Mucosa of rectum (tissue), 2 donors: ENCODE measurements around the gene ERCC3.
"Not testable (repeated sequence)": the region's sequence is repeated elsewhere in the genome, so short reads cannot be mapped to it uniquely, and the experiment has no call there.

Experiments
- H3K27ac ChIP-seq, 2 donors: one replicate each; pipeline ENCODE4 v1.7.0; 2013; ENCODE audit warnings: inconsistent platforms in 2 of 2, low read depth in 2 of 2, low read length in 2 of 2
- H3K27me3 ChIP-seq, 2 donors: one replicate each; pipeline ENCODE4 v1.7.0; 2013; ENCODE audit warnings: low read length in 2 of 2; ENCODE audit not compliant: control insufficient read depth in 2 of 2, insufficient read depth in 2 of 2
- H3K36me3 ChIP-seq, 2 donors: one replicate each; pipeline ENCODE4 v1.7.0; 2013; ENCODE audit warnings: low read length in 2 of 2; ENCODE audit not compliant: control insufficient read depth in 2 of 2, insufficient read depth in 2 of 2
- H3K4me1 ChIP-seq, 2 donors: one replicate each; pipeline ENCODE4 v1.7.0; 2013; ENCODE audit warnings: low read length in 2 of 2, mild to moderate bottlenecking in 1 of 2; ENCODE audit not compliant: control insufficient read depth in 2 of 2, insufficient read depth in 2 of 2
- H3K4me3 ChIP-seq, 2 donors: one replicate each; pipeline ENCODE4 v1.7.0; 2013; ENCODE audit warnings: low read length in 2 of 2
- H3K9ac ChIP-seq, 2 donors: one replicate each; pipeline ENCODE4 v1.7.0; 2013; ENCODE audit warnings: low read length in 2 of 2, low read depth in 1 of 2, mild to moderate bottlenecking in 1 of 2
- H3K9me3 ChIP-seq, 2 donors: one replicate each; pipeline ENCODE4 v1.7.0; 2013; ENCODE audit warnings: low read length in 2 of 2; ENCODE audit not compliant: control insufficient read depth in 2 of 2
- donor health status: healthy.
- donor health status: Normal muscosa, but diverticular disease.

Gene ERCC3

GRCh38 chr2:127229555-127229954 is 64.4 kb downstream of the ERCC3 start:
- Histone ChIP-seq H3K4me1 (peaks cover 11 to 21% of the 10 kb centered on the region in 2 donors), H3K4me3 (no peak overlapping the region), H3K9ac (no peak overlapping the region), H3K9me3 (no peaks in the 10 kb centered on the region), H3K27ac (no peak overlapping the region), H3K27me3 (peaks cover 8 to 13% of the 10 kb centered on the region in 2 donors), H3K36me3 (no peaks in the 10 kb centered on the region)

- Histone ChIP-seq H3K27me3 (peaks cover 10 to 16% of the 10 kb centered on the region in 2 donors), H3K9me3 (no peaks in the 10 kb centered on the region), H3K4me3 (no peak overlapping the region), H3K27ac (no peak overlapping the region), H3K36me3 (no peaks in the 10 kb centered on the region), H3K4me1 (peaks cover 11 to 21% of the 10 kb centered on the region in 2 donors), H3K9ac (no peak overlapping the region)
Measured at GRCh38 chr2:127228102-127228501, 65.8 kb downstream of the ERCC3 start.

GRCh38 chr2:127227264-127227660 is 66.7 kb downstream of the ERCC3 start:
- H3K4me3 ChIP-seq, H3K9ac ChIP-seq, H3K27ac ChIP-seq, H3K36me3 ChIP-seq, H3K9me3 ChIP-seq: not testable (repeated sequence)
- Histone ChIP-seq H3K27me3 (peaks cover 10 to 17% of the 10 kb centered on the region in 2 donors), H3K4me1 (peaks cover 11 to 21% of the 10 kb centered on the region in 2 donors)

GRCh38 chr2:127226520-127227263 is 67.3 kb downstream of the ERCC3 start:
- H3K27ac ChIP-seq, result no peak overlapping the region
- no peak overlapping the region for H3K9ac ChIP-seq
- H3K9me3 ChIP-seq, result no peaks in the 10 kb centered on the region
- no peaks in the 10 kb centered on the region for H3K36me3 ChIP-seq
- peaks cover 10 to 17% of the 10 kb centered on the region in 2 donors for H3K27me3 ChIP-seq
- peaks cover 11 to 21% of the 10 kb centered on the region in 2 donors for H3K4me1 ChIP-seq
- H3K4me3 ChIP-seq, result peak overlapping the region; percentile 8 to 46

- Histone ChIP-seq H3K27me3 (peaks cover 10 to 19% of the 10 kb centered on the region in 2 donors), H3K4me1 (peaks cover 11 to 18% of the 10 kb centered on the region in 2 donors), H3K9ac (no peak overlapping the region), H3K27ac (no peak overlapping the region), H3K9me3 (no peaks in the 10 kb centered on the region), H3K4me3 (peak overlapping the region; percentile 8 to 46), H3K36me3 (no peaks in the 10 kb centered on the region)
Measured at GRCh38 chr2:127226132-127226519, 67.8 kb downstream of the ERCC3 start.

GRCh38 chr2:127225186-127225960 is 68.6 kb downstream of the ERCC3 start:
- H3K36me3 ChIP-seq, result no peaks in the 10 kb centered on the region
- peaks cover 11 to 13% of the 10 kb centered on the region in 2 donors for H3K4me1 ChIP-seq
- no peak overlapping the region for H3K4me3 ChIP-seq
- no peaks in the 10 kb centered on the region for H3K9me3 ChIP-seq
- H3K27ac ChIP-seq, result no peak overlapping the region
- no peak overlapping the region for H3K9ac ChIP-seq
- peaks cover 17 to 26% of the 10 kb centered on the region in 2 donors for H3K27me3 ChIP-seq

GRCh38 chr2:127224135-127224534 is 69.8 kb downstream of the ERCC3 start:
- not testable (repeated sequence) for H3K4me3 ChIP-seq, H3K9ac ChIP-seq, H3K36me3 ChIP-seq, H3K27ac ChIP-seq, H3K9me3 ChIP-seq
- Histone ChIP-seq H3K4me1 (peaks cover 11 to 17% of the 10 kb centered on the region in 2 donors), H3K27me3 (peaks cover 21 to 32% of the 10 kb centered on the region in 2 donors)

GRCh38 chr2:127220768-127221527 is 73.0 kb downstream of the ERCC3 start:
- Histone ChIP-seq H3K9me3 (peaks cover 0 to 2% of the 10 kb centered on the region in 2 donors), H3K4me3 (no peak overlapping the region), H3K4me1 (peaks cover 7 to 11% of the 10 kb centered on the region in 2 donors), H3K9ac (no peak overlapping the region), H3K27me3 (peaks cover 36 to 54% of the 10 kb centered on the region in 2 donors), H3K27ac (no peak overlapping the region), H3K36me3 (no peaks in the 10 kb centered on the region)

- H3K9ac ChIP-seq, result no peak within 1 kb of the TSS
- peaks cover 3 to 9% of the 10 kb centered on the region in 2 donors for H3K4me1 ChIP-seq
- peaks cover 0 to 2% of the 10 kb centered on the region in 2 donors for H3K9me3 ChIP-seq
- H3K36me3 ChIP-seq, result no peaks in the 10 kb centered on the region
- H3K4me3 ChIP-seq, result peak within 1 kb of the TSS; percentile 43 to 52
- H3K27me3 ChIP-seq, result peaks cover 31 to 47% of the 10 kb centered on the region in 2 donors
- H3K27ac ChIP-seq, result no peak within 1 kb of the TSS
Measured at GRCh38 chr2:127220102-127220767, 73.7 kb downstream of the ERCC3 start, which contains the start of gene CYP27C1. Gene CYP27C1, minus strand, starts transcription at chr2:127220299. Its CDS starts 29 bp downstream, at chr2:127220270.
